GM23248 (cell line): ENCODE results near the gene SLC35D2. TPM values are rescaled to one million over a fixed set of nuclear protein-coding genes. Genes with fewer than 3 reads are reported as not detected.
A peak's percentile ranks its signal among the peaks of the same experiment; 100 is the strongest.

Experiments used
- DNase-seq: peaks from one replicate; pipeline ENCODE4 v3.0.0-alpha.2; 2015
- H2AFZ ChIP-seq: fragments of 200-600 bp; sonication (generic); 2 replicates; pipeline ENCODE4 v1.6.1; 2016; ENCODE audit warnings: antibody characterized with exemption
- H3F3A ChIP-seq: fragments of 200-600 bp; sonication (generic); 2 replicates; pipeline ENCODE4 v1.6.1; 2016; ENCODE audit warnings: mild to moderate bottlenecking, antibody characterized with exemption, mixed run types; ENCODE audit not compliant: insufficient read depth
- H3K27ac ChIP-seq: fragments of 200-600 bp; sonication (generic); 2 replicates; pipeline ENCODE4 v1.5.1; 2016; ENCODE audit warnings: mild to moderate bottlenecking
- H3K27me3 ChIP-seq: fragments of 200-600 bp; sonication (generic); replicated peaks from 2 replicates; pipeline ENCODE4 v1.6.1; 2016; ENCODE audit warnings: mild to moderate bottlenecking; ENCODE audit not compliant: insufficient read depth
- H3K36me3 ChIP-seq: fragments of 200-600 bp; sonication (generic); 2 replicates; pipeline ENCODE4 v1.6.1; 2016; ENCODE audit warnings: low read depth, mild to moderate bottlenecking
- H3K4me1 ChIP-seq: fragments of 200-600 bp; sonication (generic); 2 replicates; pipeline ENCODE4 v1.6.1; 2016; ENCODE audit warnings: mild to moderate bottlenecking; ENCODE audit not compliant: insufficient read depth
- H3K4me2 ChIP-seq: fragments of 200-600 bp; sonication (generic); one replicate; pipeline ENCODE4 v1.6.1; 2016; ENCODE audit warnings: mild to moderate bottlenecking; ENCODE audit not compliant: unreplicated experiment
- H3K4me3 ChIP-seq: fragments of 200-600 bp; sonication (generic); 2 replicates; pipeline ENCODE4 v1.5.1; 2016; ENCODE audit warnings: mild to moderate bottlenecking
- H3K79me2 ChIP-seq: fragments of 200-600 bp; sonication (generic); 2 replicates; pipeline ENCODE4 v1.6.1; 2016; ENCODE audit warnings: mild to moderate bottlenecking; ENCODE audit not compliant: insufficient read depth
- H3K9ac ChIP-seq: fragments of 200-600 bp; sonication (generic); 2 replicates; pipeline ENCODE4 v1.6.1; 2016; ENCODE audit warnings: mild to moderate bottlenecking
- H3K9me2 ChIP-seq: fragments of 200-600 bp; sonication (generic); 2 replicates; pipeline ENCODE4 v1.6.1; 2016; ENCODE audit warnings: mixed run types, mild to moderate bottlenecking, moderate library complexity; ENCODE audit not compliant: insufficient read depth
- H3K9me3 ChIP-seq: fragments of 200-600 bp; sonication (generic); one replicate; pipeline ENCODE4 v1.6.1; 2017; ENCODE audit warnings: low read depth
- H4K20me1 ChIP-seq: fragments of 200-600 bp; sonication (generic); 2 replicates; pipeline ENCODE4 v1.6.0; 2016; ENCODE audit not compliant: insufficient read depth
- EZH2 ChIP-seq: fragments of 200-600 bp; sonication (generic); IDR thresholded peaks from 2 replicates; pipeline ENCODE4 v1.6.1; 2018; ENCODE audit warnings: antibody characterized with exemption, mild to moderate bottlenecking; ENCODE audit not compliant: insufficient read depth, poor library complexity, severe bottlenecking
- EZH2phosphoT487 ChIP-seq: fragments of 200-600 bp; sonication (generic); IDR thresholded peaks from 2 replicates; pipeline ENCODE4 v1.6.1; 2018; ENCODE audit warnings: antibody characterized with exemption, moderate library complexity, mild to moderate bottlenecking, low read depth; ENCODE audit not compliant: insufficient read depth
- WGBS, 2 experiments: methylation state at CpG; one replicate each; pipeline ENCODE4 v1.1.6; 2015 to 2017; ENCODE audit warnings: low lambda C conversion rate in 2 of 2, low coverage in 1 of 2; ENCODE audit errors: missing lambda C conversion rate in 2 of 2; 5-methylcytosine and 5-hydroxymethylcytosine counted together
- in situ Hi-C: fragments of 300-500 bp; cut with MboI; formaldehyde crosslinking; loops from 2 replicates; pipeline ENCODE4 v1.15.0; 2020
- polyA plus RNA-seq: library from polyadenylated mRNA; unstranded; fragments of >200 nt; fragmentation: Nextera tagmentation; extraction: Ambion mirVana; gene quantifications from 2 replicates; pipeline ENCODE4 v1.2.1, GENCODE V29; 2016
- total RNA-seq: library from RNA; depleted of rRNA; stranded (reverse); fragments of >200 nt; shearing (Covaris generic); gene quantifications from 2 replicates; pipeline ENCODE4 v1.2.3, GENCODE V29; 2014

Gene SLC35D2
- total and polyA plus RNA-seq, 2 experiments from 2014 or later: 8.0 to 12.3 TPM

DNA sequence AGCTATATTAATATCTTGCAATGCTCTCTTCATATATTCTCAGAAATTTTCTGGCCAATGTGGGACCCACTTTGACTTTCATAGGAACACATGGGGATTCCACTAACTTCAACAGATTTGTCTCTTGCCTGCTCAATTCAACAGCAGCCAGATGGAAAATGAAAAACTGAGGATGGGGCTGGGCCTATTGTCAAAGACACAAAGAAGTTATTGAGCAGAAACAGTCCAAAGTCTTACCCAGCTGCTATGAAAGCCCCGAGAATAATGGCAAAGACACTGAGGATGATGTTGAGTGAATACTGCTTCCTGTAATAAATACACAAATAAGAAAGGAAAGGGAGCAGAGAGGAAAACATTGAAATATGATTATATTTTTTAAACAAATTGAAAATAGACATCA lies 32.6 kb downstream of the SLC35D2 start:
- Histone ChIP-seq H3K4me1 (no peaks in the 10 kb centered on the region), H3K4me2 (no peak overlapping the region), H3K9me2 (no peaks in the 10 kb centered on the region), H3K9me3 (no peaks in the 10 kb centered on the region), H3K4me3 (no peak overlapping the region), H3K79me2 (no peaks in the 10 kb centered on the region; the same call in 1 of the 2 replicates), H3F3A (peaks cover 6% of the 10 kb centered on the region; the same call in 1 of the 2 replicates), H4K20me1 (no peaks in the 10 kb centered on the region), H3K27ac (no peak overlapping the region), H3K36me3 (no peaks in the 10 kb centered on the region), H2AFZ (no peak overlapping the region), H3K27me3 (no peaks in the 10 kb centered on the region), H3K9ac (no peak overlapping the region)
- 97 to 100% methylated on average over 1 of the region's 1 CpG for WGBS, 2 experiments
- TF ChIP-seq EZH2 (no peak), EZH2phosphoT487 (no peak)
- no peak for DNase-seq
- in situ Hi-C loops: no loop called here

DNA sequence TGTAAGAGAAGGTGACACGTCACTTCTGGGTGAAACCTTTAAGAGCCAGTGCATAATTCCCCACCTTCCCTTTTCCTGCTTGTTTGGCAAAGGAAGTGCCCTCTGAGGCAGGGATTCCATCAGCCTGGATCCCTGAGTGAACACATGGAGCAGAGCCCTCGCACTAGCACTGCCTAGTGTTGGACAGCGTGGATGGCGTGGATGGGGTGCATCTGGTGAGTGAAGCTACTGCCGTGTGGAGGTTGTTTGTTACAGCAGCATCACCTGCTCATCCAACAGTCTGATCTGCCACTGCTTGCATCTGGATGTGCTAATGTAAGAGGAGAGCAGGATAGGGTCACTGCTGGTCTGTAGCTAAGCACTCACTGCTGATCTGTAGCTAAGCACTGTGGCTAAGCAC lies 35.2 kb downstream of the SLC35D2 start:
- Histone ChIP-seq H3K27ac (no peak overlapping the region), H3K9me2 (no peaks in the 10 kb centered on the region), H3F3A (peaks cover 26% of the 10 kb centered on the region), H3K9ac (no peak overlapping the region), H3K4me2 (no peak overlapping the region), H3K4me3 (no peak overlapping the region), H3K36me3 (no peaks in the 10 kb centered on the region), H3K4me1 (peaks cover 10% of the 10 kb centered on the region), H4K20me1 (no peaks in the 10 kb centered on the region), H3K9me3 (no peaks in the 10 kb centered on the region), H3K79me2 (no peaks in the 10 kb centered on the region), H2AFZ (no peak overlapping the region), H3K27me3 (no peaks in the 10 kb centered on the region)
- in situ Hi-C loops: no loop called here
- TF ChIP-seq EZH2phosphoT487 (no peak), EZH2 (no peak)
- WGBS, 2 experiments: 96 to 98% methylated on average over 5 of the region's 5 CpGs
- DNase-seq: no peak

GRCh38 chr9:96345551-96345950 lies 38.0 kb downstream of the SLC35D2 start:
- Histone ChIP-seq H2AFZ (no peak overlapping the region), H3K4me2 (no peak overlapping the region), H3K36me3 (no peaks in the 10 kb centered on the region), H3K9ac (no peak overlapping the region), H3K4me1 (peaks cover 10% of the 10 kb centered on the region), H3K4me3 (no peak overlapping the region), H3K9me2 (no peaks in the 10 kb centered on the region), H4K20me1 (no peaks in the 10 kb centered on the region), H3K27ac (no peak overlapping the region), H3K27me3 (no peaks in the 10 kb centered on the region), H3F3A (peaks cover 30% of the 10 kb centered on the region), H3K9me3 (no peaks in the 10 kb centered on the region), H3K79me2 (no peaks in the 10 kb centered on the region)
- no peak for DNase-seq
- TF ChIP-seq EZH2phosphoT487 (no peak), EZH2 (no peak)
- in situ Hi-C loops: no loop called here
- WGBS, 2 experiments: 97 to 99% methylated on average over 9 of the region's 9 CpGs

- H3K27ac ChIP-seq: no peak overlapping the region
- H3K36me3 ChIP-seq: no peaks in the 10 kb centered on the region
- no peaks in the 10 kb centered on the region for H3K9me3 ChIP-seq
- WGBS, 2 experiments: 32 to 43% methylated on average over 6 of the region's 6 CpGs
- TF ChIP-seq EZH2 (no peak), EZH2phosphoT487 (no peak)
- in situ Hi-C loops: no loop called here
- no peak overlapping the region for H3K4me3 ChIP-seq
- H3K9me2 ChIP-seq: no peaks in the 10 kb centered on the region
- DNase-seq: peak; percentile 89
- no peak overlapping the region for H2AFZ ChIP-seq
- H3K27me3 ChIP-seq: no peaks in the 10 kb centered on the region
- no peaks in the 10 kb centered on the region for H3K79me2 ChIP-seq
- H4K20me1 ChIP-seq: no peaks in the 10 kb centered on the region
- peak overlapping the region; percentile 40 for H3K4me2 ChIP-seq
- H3F3A ChIP-seq: peaks cover 36% of the 10 kb centered on the region
- H3K4me1 ChIP-seq: peaks cover 16% of the 10 kb centered on the region
- H3K9ac ChIP-seq: no peak overlapping the region
These were observed 38.9 kb downstream of the SLC35D2 start for GRCh38 chr9:96344458-96345180.
